Effector memory CD4-positive, alpha-beta T cell (primary cell): ENCODE data around the gene STARD9.

Source experiments
- DNase-seq, 3 donors: peaks; one replicate each; pipeline ENCODE4 v3.0.0-alpha.2; 2020
- H3K27ac ChIP-seq: 2 replicates; pipeline ENCODE4 v1.7.0; 2013; ENCODE audit warnings: mild to moderate bottlenecking, low read length, moderate library complexity; ENCODE audit not compliant: insufficient read depth, poor library complexity, severe bottlenecking
- H3K27me3 ChIP-seq: replicated peaks from 2 replicates; pipeline ENCODE4 v1.7.0; 2013; ENCODE audit warnings: mild to moderate bottlenecking, low read length; ENCODE audit not compliant: insufficient read depth, control insufficient read depth, poor library complexity, severe bottlenecking
- H3K36me3 ChIP-seq: 2 replicates; pipeline ENCODE4 v1.7.0; 2013; ENCODE audit warnings: mild to moderate bottlenecking, low read length, moderate library complexity; ENCODE audit not compliant: control insufficient read depth, insufficient read depth
- H3K4me1 ChIP-seq: 2 replicates; pipeline ENCODE4 v1.7.0; 2013; ENCODE audit warnings: low read length, mild to moderate bottlenecking; ENCODE audit not compliant: control insufficient read depth, insufficient read depth, poor library complexity, severe bottlenecking
- H3K4me3 ChIP-seq: 2 replicates; pipeline ENCODE4 v1.7.0; 2013; ENCODE audit warnings: low read length, low read depth, mild to moderate bottlenecking; ENCODE audit not compliant: insufficient read depth, poor library complexity, severe bottlenecking
- H3K9me3 ChIP-seq: 2 replicates; pipeline ENCODE4 v1.7.0; 2013; ENCODE audit warnings: mild to moderate bottlenecking, low read length, moderate library complexity; ENCODE audit not compliant: control insufficient read depth

The STARD9 gene

DNA sequence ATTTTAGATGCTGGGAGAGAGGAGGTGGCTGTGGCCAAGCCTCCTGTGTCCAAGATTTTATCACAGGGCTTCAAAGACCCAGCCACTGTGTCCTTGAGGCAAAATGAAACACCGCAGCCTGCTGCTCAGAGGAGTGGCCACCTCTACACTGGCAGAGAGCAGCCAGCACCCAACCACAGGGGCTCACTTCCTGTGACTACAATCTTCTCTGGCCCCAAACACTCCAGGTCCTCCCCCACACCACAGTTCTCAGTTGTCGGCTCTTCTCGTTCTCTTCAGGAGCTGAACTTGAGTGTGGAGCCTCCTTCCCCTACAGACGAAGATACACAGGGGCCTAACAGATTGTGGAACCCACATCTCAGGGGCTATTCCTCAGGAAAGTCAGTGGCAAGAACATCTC is 115.9 kb downstream of the STARD9 start:
- no peak for DNase-seq
- Histone ChIP-seq H3K27ac (no peak overlapping the region), H3K27me3 (no peaks in the 10 kb centered on the region), H3K36me3 (no peaks in the 10 kb centered on the region), H3K9me3 (no peaks in the 10 kb centered on the region), H3K4me1 (no peaks in the 10 kb centered on the region), H3K4me3 (no peak overlapping the region)

DNA sequence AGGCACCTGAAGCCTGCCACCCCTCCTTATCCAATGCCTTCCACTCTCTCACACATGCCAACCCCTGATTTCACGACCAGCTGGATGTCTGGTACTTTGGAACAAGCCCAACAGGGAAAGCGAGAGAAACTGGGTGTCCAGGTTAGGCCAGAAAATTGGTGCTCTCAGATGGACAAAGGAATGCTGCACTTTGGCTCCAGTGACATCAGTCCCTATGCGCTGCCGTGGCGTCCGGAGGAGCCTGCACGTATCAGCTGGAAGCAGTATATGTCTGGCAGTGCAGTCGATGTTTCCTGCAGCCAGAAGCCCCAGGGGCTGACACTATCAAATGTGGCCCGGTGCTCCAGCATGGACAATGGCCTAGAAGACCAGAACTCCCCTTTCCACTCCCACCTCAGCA is 116.4 kb downstream of the STARD9 start:
- Histone ChIP-seq H3K4me1 (no peaks in the 10 kb centered on the region), H3K27ac (no peak overlapping the region), H3K27me3 (no peaks in the 10 kb centered on the region), H3K4me3 (no peak overlapping the region), H3K9me3 (no peaks in the 10 kb centered on the region), H3K36me3 (no peaks in the 10 kb centered on the region)
- DNase-seq: no peak

DNA sequence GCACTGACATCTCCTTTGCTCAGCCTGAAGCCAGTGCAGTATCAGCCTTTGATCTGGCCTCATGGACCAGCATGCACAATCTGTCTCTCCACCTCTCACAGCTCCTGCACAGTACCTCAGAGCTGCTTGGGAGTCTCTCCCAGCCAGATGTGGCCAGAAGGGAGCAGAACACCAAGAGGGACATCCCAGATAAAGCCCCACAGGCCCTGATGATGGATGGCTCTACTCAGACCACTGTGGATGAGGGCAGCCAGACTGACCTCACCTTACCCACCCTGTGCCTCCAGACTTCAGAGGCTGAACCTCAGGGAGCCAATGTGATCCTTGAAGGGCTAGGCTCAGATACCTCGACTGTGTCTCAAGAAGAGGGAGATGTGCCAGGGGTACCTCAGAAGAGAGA is 117.1 kb downstream of the STARD9 start:
- no peak for DNase-seq
- Histone ChIP-seq H3K9me3 (no peaks in the 10 kb centered on the region), H3K4me3 (no peak overlapping the region), H3K27ac (no peak overlapping the region), H3K4me1 (no peaks in the 10 kb centered on the region), H3K27me3 (no peaks in the 10 kb centered on the region), H3K36me3 (no peaks in the 10 kb centered on the region)

DNA sequence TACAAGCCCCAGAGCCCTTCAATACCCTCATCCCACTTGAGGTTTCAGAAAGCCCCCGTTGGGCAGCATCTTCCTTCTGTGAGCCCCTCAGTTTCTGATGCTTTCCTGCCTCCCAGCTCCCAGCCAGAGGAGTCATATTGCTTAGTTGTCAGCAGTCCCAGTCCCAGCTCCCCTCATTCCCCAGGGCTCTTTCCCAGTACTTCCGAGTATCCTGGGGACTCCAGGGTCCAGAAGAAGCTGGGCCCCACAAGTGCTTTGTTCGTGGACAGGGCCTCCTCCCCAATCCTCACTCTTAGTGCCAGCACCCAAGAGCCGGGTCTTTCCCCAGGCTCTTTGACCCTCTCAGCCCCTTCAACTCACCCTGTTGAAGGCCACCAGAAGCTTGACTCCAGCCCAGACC is 117.6 kb downstream of the STARD9 start:
- Histone ChIP-seq H3K9me3 (no peaks in the 10 kb centered on the region), H3K27me3 (no peaks in the 10 kb centered on the region), H3K27ac (no peak overlapping the region), H3K4me3 (no peak overlapping the region), H3K36me3 (no peaks in the 10 kb centered on the region), H3K4me1 (no peaks in the 10 kb centered on the region)
- DNase-seq: no peak

DNA sequence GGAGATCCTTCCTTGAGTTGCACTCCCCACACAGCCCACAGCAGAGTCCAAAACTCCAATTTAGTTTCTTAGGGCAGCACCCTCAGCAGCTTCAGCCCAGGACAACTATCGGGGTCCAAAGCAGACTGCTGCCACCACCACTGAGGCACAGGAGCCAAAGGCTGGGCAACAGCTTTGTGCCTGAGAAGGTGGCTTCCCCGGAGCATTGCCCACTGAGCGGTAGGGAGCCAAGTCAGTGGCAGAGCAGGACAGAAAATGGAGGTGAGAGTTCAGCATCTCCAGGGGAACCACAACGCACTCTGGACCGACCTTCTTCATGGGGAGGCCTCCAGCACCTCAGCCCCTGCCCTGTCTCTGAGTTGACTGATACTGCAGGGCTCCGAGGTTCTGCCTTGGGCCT is 118.1 kb downstream of the STARD9 start:
- no peak for DNase-seq
- Histone ChIP-seq H3K36me3 (no peaks in the 10 kb centered on the region), H3K27me3 (no peaks in the 10 kb centered on the region), H3K4me1 (no peaks in the 10 kb centered on the region), H3K9me3 (no peaks in the 10 kb centered on the region), H3K27ac (no peak overlapping the region), H3K4me3 (no peak overlapping the region)

DNA sequence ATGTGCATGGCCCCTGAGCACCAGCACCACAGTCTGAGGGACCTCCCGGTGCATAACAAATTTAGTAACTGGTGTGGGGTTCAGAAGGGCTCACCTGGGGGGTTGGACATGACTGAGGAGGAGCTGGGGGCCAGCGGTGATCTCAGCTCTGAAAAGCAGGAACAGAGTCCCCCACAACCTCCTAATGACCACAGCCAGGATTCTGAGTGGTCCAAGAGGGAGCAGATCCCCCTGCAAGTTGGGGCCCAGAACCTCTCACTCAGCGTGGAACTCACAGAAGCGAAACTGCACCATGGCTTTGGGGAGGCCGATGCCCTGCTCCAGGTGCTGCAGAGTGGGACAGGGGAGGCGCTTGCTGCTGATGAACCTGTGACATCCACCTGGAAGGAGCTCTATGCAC is 118.5 kb downstream of the STARD9 start:
- no peak overlapping the region for H3K4me3 ChIP-seq
- H3K9me3 ChIP-seq: no peaks in the 10 kb centered on the region
- no peaks in the 10 kb centered on the region for H3K27me3 ChIP-seq
- no peak for DNase-seq
- H3K4me1 ChIP-seq: no peaks in the 10 kb centered on the region
- no peak overlapping the region for H3K27ac ChIP-seq
- H3K36me3 ChIP-seq: no peaks in the 10 kb centered on the region

DNA sequence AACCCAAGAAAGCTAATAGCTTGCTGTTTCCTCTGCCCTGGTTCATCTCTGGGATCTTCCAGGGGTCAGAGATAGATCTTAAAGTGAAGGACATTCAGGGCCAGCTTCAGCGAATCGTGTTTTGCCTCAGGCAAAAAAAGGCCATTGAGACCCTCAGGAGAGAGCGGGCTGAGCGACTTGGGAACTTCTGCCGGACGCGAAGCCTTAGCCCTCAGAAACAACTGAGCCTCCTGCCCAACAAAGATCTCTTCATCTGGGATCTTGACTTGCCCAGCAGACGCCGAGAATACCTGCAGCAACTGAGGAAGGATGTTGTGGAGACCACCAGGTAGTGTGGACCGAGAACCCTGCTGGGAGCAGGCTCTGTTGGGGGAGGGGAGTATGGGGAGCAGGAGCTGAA is 119.0 kb downstream of the STARD9 start:
- no peak for DNase-seq
- no peaks in the 10 kb centered on the region for H3K4me1 ChIP-seq
- no peaks in the 10 kb centered on the region for H3K27me3 ChIP-seq
- H3K36me3 ChIP-seq: no peaks in the 10 kb centered on the region
- no peak overlapping the region for H3K4me3 ChIP-seq
- H3K9me3 ChIP-seq: no peaks in the 10 kb centered on the region
- H3K27ac ChIP-seq: no peak overlapping the region

DNA sequence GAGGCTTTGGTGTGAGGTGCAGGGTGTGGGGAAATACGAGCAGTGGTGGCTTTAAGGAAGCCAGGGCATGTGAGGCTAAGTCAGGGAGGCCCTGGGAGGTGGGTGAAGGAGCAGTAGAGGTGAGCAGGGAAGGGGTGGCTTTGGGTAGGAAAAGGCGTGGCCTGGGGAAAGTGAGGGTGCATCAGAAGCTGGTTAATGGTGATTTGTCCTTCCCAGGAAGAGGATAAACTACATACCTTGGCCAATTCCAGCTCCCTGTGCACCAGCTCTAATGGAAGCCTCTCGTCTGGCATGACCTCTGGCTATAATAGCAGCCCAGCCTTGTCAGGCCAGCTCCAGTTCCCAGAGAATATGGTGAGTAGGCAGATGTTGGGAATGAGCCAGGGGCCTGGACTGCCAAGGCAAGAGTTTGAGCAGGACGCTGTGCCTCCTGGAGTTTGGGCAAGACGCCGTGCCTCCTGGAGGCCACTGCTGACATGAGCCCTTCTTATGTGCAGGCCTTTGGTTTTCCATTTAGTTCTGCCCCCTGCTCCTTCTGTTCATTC is 120.2 kb downstream of the STARD9 start:
- Histone ChIP-seq H3K27ac (no peak overlapping the region), H3K36me3 (no peaks in the 10 kb centered on the region), H3K4me3 (no peak overlapping the region), H3K9me3 (no peaks in the 10 kb centered on the region), H3K4me1 (no peaks in the 10 kb centered on the region), H3K27me3 (no peaks in the 10 kb centered on the region)
- DNase-seq: no peak

DNA sequence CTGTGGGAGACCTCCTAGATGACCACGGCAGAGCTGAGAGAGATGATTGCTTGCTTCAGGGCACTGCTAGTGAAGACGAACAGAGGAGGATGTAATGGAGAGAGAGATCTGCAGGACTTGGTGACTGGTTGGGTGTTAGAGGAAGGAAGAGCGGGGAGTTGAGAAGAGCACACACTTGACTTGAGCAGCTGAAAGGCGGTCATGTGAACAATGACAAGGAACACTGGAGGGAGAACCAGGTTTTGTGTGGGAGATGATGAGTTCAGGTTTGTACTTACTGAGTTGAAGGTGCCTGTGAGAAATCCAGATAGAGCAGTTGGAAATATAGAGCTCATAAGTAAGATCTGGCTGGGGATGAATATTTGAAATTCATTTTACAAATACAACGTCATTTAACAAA is 121.2 kb downstream of the STARD9 start:
- no peaks in the 10 kb centered on the region for H3K4me1 ChIP-seq
- DNase-seq: no peak
- no peaks in the 10 kb centered on the region for H3K9me3 ChIP-seq
- H3K27me3 ChIP-seq: no peaks in the 10 kb centered on the region
- H3K27ac ChIP-seq: no peak overlapping the region
- H3K4me3 ChIP-seq: no peak overlapping the region
- no peaks in the 10 kb centered on the region for H3K36me3 ChIP-seq

DNA sequence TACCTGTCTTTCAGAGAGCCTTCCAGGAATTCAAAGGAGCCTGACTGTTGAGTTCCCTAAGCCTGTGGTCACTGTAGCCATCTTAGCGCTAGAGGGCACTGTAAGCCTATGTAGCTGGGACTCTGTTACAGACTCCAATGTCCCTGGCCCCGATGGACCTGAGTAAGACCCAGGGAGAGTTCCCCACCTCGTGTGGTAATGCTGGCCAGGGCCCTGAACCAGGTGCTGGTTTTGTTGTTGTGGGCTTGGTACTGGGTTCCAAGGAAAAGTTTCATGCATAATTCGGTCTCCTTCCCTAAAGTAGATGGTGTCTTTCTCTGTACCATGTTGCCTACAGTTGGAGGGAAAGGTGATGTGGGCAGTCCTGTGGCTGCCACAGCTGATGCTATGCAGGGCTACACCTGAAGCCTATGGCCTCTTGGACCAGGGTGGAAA is 129.1 kb downstream of the STARD9 start:
- no peak overlapping the region for H3K27ac ChIP-seq
- peak; percentile 21 to 42 (median 21) for DNase-seq
- no peaks in the 10 kb centered on the region for H3K27me3 ChIP-seq
- H3K4me3 ChIP-seq: no peak overlapping the region
- no peaks in the 10 kb centered on the region for H3K9me3 ChIP-seq
- no peaks in the 10 kb centered on the region for H3K4me1 ChIP-seq
- H3K36me3 ChIP-seq: no peaks in the 10 kb centered on the region

DNA sequence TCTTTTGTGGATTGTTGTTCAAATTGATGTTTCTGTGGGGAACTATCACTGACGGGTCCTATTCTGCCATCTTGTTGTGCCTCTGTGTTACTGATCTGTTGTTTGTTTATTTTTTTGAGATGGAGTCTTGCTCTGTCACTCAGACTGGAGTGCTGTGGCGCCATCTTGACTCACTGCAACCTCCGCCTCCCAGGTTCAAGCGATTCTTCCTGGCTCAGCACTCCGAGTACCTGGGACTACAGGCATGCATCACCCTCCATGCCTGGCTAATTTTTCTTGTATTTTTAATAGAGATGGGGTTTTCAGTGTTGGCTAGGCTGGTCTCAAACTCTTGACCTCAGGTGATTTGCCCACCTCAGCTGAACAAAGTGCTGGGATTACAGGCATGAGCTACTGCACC is 129.9 kb downstream of the STARD9 start:
- Histone ChIP-seq H3K9me3 (no peaks in the 10 kb centered on the region), H3K4me3 (no peak overlapping the region), H3K36me3 (no peaks in the 10 kb centered on the region), H3K27ac (no peak overlapping the region), H3K27me3 (no peaks in the 10 kb centered on the region), H3K4me1 (no peaks in the 10 kb centered on the region)
- DNase-seq: no peak
